GM18867 (cell line): Measurements from ENCODE around the gene HLA-DQB1.
"Not testable (repeated sequence)": the region's sequence is repeated elsewhere in the genome, so short reads cannot be mapped to it uniquely, and the experiment has no call there.

Experiments used
- ATAC-seq: cut with Tn5 transposase; IDR thresholded peaks from one replicate; pipeline ENCODE4 v1.9.1; 2021; ENCODE audit warnings: mild to moderate bottlenecking, moderate library complexity; ENCODE audit not compliant: unreplicated experiment

HLA-DQB1 gene

DNA sequence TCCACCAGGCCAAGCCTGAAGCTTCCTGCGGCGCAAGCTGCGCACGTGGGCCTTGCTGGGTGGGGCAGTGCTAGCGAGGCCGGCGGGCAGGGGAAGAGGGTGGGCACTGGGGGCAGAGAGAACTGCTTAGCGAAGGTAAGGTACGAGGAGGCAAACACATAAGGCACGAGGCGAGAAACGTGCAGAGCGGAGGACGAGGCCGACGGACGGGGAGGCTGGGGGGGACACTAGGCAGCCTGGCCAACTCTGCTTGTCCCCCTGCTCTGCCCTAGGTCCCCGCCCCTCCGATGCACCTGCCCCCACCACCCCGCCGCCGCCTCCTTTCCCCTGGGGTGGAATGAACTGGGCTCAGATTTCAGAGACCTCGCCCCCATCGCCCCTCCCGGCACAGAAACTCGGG is 2.1 kb downstream of the HLA-DQB1 start:
- no peak for ATAC-seq

DNA sequence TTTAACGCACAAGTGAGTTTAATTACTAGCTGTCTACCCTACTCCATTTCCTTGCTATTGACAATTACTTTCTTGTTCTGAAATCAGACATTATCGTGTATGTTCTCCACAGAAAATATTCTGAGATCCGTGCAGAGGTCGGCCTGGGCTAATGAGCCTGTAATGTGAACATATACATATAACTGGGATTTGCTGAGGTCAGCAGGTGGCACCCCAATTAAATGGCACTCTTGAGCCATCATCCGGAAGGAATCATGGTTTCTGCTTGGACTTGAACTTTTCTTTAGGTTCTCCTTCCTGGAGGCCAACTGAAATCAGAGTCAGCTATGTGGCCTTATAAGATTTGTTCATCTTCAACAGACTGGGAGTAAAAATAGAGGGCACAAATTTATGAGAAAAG is 3.6 kb downstream of the HLA-DQB1 start:
- no peak for ATAC-seq

DNA sequence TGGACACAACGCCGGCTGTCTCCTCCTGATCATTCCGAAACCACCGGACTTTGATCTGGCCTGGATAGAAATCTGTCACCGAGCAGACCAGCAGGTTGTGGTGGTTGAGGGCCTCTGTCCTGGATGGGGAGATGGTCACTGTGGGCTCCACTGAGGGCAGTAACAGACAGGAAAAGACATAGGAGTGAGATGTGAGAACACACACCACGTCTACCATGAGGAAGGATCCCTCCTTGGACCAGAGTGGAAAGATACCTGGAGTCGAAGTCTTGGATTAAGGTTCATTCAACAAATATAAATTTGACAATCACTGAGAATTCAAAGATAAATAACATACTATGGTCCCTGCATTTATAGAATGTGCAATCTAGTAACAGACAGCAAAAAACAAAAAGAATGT is 4.4 kb downstream of the HLA-DQB1 start:
- ATAC-seq, result no peak

DNA sequence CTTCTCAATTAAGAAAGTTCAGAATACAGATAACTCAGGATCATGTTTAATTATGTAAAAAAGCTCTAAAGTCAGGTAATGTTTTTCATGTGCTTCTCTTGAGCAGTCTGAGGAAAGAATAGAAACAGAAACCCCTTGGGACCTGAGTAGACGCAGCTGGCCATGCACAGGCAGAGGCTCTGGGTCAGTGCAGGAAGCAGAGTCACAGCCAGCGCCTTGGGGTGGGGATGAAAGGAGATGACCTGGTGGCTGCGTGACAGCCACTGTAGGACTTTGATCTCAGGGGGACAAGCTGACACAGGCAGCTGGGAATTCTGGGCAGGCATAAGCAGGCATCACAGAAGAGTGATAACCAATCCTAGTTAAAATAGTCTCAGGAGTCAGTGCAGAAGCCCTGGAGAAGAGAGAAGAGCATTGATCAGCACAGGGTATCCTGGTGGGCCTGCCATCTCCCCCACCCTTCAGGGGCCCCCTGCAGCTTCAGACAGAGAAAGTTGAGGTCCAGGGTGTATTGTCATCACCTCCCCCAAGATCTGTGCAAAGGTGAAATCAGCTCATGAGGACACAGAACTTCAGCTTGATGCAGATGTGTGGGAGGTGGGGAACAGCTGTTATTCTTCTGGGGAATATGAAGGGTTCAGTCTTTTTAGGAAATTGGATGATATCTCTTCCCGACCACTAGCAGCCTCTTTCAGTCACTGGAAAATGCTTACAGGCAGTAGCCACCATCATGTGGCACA is 6.4 kb downstream of the HLA-DQB1 start:
- ATAC-seq, result peak; percentile 49

DNA sequence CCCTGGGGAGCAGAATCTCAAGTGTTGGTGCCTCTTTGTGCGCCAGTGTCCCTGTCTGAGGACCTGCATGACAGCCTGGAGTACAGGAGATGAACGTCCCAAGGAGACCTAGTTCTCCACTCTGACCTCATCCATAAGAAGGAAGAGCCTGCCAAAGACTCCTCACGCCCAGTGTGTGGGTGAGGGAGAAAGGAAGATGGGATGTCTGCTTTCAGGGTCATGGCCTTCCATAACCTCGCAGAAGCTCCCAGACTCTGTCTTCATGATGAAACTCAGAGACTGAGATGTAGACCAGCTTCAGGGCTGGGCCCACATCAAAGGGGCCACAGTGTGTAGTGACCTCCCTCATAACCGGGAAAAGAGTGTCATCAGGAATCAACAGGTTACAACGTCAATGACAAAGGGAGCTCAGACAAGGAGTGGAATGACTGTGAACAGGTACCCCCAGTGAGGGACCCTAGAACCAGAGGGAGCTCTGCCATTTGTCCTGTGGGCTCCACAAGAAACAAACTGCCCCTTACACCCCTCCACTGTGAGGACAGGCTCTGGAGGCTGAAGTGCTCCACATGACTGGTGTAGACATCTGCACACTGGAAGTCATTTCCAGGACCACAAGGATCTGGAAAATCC is 8.1 kb downstream of the HLA-DQB1 start:
- no peak for ATAC-seq

DNA sequence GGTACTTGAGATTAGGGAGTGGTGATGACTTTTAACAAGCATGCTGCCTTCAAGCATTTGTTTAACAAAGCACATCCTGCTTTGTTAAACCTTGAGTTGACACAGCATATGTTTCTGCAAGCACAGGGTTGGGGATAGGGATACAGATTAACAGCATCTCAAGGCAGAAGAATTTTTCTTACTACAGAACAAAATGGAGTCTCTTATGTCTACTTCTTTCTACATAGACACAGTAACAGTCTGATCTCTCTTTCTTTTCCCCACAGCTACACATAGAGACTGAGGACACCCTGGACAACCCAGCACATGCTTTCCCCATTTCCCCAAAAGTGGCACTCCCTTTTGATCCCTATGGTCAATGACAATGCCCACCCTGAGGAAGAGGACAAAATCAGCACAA is 8.6 kb downstream of the HLA-DQB1 start:
- ATAC-seq, result not testable (repeated sequence)

DNA sequence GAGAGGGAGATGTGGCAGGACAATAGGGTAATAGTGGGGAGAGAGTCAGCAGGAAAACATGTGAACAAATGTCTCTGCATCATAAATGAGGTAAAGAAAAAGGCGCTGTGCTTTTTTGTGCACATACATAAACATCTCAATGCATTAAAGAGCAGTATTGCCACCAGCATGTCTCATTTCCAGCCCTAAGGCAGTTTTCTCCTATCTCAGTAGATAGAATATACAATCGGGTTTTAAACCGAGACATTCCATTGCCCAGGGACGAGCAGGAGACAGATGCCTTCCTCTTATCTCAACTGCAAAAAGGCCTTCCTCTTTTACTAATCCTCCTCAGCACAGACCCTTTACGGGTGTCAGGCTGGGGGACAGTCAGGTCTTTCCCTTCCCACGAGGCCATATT is 9.1 kb downstream of the HLA-DQB1 start:
- not testable (repeated sequence) for ATAC-seq

DNA sequence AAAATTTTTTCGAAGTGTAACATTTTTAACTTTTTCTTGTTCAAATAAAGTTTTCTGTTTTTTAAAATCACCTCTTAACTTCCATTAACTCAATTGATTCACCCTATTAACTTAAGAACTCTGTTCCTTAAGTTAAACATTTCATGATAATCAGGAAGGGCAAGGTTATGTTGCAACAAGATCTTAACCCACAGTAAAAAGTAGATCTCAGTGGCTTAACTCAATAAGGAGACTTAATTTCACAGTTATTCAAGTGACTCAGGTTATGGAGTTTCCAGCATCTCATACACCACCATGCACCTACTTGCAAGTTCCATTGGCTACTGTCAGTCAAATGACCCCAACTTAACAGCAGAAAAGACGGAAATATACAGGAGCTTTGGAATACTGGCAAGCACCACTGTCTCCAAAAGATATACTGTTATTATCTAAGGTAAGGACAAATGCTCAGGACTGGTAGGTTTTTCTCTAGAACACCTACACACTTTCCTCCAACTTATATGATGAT is 11.2 kb downstream of the HLA-DQB1 start:
- no peak for ATAC-seq

DNA sequence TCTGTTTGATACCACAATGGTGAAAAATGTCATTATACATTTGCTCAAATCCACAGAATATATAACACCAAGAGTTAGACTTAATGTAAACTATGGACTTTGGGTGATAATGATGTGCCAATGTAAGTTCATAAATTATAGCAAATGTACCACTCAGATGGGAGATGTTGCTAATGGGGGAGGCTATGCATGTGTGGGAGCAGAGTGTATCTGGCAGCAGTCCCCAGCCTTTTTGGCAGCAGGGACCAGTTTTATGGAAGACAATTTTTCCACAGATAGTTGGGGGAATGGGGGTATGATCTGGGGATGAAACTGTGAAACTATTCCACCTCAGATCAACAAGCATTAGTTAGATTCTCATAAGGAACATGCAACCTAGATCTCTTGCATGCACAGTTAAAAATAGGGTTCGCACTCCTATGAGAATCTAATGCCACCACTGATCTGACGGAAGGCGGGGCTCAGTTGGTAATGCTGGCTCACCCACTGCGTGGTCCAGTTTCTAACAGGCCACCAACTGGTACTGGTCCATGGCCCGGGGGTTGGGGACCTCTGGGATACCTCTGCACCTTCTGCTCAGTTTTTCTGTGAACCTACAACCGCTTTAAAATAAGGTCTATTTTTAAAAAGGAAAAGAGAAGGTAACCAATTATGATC is 21.3 kb downstream of the HLA-DQB1 start:
- ATAC-seq, result no peak

DNA sequence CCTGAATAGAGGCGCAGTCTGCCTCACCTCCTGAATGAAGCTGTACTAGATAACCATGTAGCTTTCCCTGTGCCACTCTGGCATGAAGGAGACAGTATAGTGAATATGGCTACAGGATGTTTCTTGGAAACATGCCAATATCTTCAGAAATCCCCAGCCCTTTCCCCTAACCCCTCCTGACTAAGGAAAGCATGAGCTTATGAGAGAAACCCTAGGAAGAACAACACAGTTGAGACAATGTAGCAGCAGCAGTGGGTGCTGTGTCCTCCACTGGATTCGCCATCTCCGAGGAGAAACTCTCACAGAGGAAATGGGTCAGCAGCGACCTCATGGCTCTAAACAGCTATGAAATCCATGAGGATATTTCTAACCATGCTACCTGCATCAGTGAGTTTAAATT is 22.6 kb downstream of the HLA-DQB1 start:
- no peak for ATAC-seq

DNA sequence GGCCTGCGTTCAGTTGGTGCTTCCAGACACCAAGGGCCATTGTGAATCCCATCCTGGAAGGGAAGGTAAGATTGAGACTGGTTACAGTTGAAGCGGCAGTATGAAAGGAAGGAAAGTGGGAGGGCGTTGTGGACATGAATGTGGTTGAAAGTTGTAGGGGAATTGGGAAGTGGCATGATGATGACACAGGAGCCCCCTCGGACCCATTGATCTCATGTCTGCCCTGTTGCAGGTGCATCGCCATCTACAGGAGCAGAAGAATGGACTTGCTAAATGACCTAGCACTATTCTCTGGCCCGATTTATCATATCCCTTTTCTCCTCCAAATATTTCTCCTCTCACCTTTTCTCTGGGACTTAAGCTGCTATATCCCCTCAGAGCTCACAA is 23.7 kb downstream of the HLA-DQB1 start:
- ATAC-seq, result no peak

DNA sequence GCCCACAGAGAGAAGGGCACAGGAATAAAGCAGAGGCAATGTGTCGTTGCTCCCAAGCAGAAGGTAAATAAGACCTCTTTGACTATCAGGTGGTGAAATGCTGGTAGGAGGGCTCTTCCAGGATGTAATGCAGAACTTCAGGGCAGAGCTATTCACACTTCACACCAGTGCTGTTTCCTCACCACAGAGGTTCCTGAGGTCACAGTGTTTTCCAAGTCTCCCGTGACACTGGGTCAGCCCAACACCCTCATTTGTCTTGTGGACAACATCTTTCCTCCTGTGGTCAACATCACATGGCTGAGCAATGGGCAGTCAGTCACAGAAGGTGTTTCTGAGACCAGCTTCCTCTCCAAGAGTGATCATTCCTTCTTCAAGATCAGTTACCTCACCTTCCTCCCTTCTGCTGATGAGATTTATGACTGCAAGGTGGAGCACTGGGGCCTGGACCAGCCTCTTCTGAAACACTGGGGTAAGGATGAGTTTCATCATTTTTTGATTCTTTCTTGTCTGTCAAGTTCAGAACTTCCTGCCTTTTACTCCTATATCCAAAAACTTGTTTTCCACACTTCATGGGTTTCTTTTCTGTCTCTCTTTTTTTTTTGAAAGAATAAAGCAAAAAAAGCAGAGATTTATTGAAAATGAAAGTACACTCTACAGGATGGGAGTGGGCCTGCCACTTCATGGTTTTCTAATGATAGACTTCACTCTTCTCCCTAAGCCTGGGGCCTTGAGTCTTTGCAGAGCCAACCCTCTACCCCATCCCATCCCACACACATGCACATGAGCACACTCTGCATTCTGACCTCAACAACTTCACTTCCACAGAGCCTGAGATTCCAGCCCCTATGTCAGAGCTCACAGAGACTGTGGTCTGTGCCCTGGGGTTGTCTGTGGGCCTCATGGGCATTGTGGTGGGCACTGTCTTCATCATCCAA is 24.4 kb downstream of the HLA-DQB1 start:
- ATAC-seq, result not testable (repeated sequence)

DNA sequence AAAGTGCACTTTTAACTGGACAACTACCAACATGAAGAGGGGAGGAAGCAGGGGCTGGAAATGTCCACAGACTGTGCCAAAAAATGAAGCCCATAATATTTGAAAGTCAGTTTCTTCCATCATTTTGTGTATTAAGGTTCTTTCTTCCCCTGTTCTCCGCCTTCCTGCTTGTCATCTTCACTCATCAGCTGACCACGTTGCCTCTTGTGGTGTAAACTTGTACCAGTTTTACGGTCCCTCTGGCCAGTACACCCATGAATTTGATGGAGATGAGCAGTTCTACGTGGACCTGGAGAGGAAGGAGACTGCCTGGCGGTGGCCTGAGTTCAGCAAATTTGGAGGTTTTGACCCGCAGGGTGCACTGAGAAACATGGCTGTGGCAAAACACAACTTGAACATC is 25.3 kb downstream of the HLA-DQB1 start:
- ATAC-seq, result no peak

DNA sequence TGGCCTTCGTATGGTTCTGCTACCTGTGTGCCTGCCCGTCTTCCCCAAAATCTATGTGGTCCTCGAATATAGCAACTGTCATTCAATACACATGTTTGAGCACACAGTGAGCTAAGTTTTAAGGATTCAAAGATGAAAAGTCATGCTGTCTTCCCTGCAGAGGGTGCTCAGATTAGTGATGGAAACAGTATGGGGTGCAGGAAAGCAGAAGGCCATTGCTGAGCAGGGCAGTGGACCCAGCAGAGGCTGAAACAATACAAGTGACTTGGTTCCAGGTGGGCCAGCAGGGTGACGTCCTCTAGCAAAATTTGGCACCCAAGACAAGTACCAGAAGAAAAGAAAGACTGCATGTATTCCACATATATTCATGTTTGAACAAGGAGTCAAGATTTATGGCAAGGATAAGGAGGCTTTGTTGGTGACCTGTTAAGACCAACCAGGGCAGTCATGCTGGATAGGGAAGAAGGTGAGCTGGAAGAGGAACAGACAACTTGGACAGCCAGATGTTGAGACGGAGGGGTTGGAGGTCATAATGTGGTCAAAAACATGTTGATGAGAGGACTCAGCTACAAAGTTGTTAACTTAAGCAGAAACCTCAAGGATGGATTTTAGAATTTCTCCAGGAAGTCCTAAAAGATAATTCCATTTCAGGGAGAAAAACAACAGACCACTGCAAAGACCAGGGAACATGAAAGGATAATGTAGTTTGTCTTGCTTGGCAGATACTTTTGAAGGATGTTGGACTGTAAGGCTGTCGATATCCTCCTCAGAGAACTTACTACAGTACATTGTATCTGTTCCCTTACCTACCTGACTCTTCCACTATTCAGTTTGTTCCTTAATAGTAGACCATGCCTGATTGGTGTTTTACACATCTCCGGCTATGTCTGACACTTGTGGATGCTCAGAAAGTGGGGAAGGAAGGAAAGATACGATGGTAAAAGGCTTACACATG is 26.7 kb downstream of the HLA-DQB1 start:
- no peak for ATAC-seq

DNA sequence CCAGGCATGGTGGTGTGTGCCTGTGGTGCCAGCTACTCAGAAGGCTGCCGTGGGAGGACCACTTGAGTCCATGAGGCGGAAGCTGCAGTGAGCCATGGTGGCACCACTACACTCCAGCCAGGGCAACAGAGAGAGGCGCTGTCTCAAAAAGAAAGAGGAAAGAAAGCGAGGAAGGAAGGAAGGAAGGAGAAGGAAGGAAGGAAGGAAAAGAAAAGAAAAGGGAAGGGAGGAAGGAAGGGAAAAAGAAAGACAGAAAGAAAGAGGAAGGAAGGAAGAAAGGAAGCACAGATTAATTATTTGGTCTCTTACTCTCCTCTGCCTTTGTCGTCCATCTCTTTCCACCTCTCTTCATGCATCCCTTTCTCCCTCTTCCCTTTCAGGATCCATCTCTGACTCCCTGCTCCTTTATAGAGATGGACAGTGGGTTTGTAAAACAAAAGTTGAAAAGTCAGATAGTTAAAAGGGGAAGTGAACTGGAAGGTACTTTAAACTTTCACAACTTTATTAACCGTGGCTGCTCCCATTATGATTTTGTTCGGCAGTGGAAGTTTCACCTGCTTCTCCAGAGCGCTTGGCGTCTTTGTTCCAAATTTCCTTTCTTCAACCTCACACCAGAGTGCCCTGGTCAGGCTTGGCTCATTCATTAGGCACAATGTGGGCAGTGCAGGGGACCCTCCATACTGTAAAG is 27.8 kb downstream of the HLA-DQB1 start:
- no peak for ATAC-seq

DNA sequence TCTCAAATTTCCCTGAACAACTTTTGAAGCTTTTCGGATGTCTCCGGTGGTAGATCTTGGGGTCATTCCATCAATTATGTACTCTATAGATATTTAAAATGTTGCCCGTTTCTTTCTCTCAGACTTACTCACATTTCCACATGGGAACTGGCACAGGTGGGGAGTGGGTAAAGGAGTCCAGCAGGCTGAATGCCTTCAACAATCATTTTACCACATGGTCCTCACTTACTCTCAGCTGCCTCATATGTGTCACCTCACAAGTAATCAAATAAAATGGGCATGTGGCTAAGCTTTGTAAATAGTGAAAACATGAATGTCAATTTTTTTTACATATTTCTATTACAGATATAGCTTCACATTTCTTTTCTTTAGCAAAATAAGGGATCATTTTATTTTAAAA is 28.6 kb downstream of the HLA-DQB1 start:
- ATAC-seq, result no peak

DNA sequence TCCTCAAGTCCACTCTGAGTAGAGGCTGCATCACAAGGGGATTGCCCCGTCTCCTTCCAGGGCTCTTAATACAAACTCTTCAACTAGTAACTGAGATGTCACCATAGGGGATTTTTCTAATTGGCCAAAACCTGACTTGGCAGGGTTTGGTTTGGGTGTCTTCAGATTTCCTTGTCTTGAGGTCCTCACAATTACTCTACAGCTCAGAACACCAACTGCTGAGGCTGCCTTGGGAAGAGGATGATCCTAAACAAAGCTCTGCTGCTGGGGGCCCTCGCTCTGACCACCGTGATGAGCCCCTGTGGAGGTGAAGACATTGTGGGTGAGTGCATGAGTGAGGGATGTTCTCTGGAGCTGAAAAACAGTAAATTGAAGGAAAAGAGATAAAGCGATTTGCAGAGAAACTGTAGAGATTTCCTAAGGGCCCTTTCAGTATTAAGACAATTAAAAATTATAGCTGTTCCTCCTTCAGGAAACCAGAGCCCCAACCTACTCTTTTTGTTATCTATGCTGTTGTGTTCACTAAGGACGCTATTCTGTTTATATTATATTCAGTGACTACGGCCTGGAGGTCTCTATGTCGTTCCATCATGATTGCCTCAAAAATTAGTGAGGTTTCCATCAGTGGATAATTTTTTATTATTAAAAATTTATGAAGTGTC is 29.1 kb downstream of the HLA-DQB1 start, which contains the start of gene HLA-DQA1:
TSS of gene HLA-DQA1 (plus strand) at position 188 of the 662 bp plus-strand sequence. CDS start at position 241, 53 bp downstream.
- peak; percentile 71 for ATAC-seq

DNA sequence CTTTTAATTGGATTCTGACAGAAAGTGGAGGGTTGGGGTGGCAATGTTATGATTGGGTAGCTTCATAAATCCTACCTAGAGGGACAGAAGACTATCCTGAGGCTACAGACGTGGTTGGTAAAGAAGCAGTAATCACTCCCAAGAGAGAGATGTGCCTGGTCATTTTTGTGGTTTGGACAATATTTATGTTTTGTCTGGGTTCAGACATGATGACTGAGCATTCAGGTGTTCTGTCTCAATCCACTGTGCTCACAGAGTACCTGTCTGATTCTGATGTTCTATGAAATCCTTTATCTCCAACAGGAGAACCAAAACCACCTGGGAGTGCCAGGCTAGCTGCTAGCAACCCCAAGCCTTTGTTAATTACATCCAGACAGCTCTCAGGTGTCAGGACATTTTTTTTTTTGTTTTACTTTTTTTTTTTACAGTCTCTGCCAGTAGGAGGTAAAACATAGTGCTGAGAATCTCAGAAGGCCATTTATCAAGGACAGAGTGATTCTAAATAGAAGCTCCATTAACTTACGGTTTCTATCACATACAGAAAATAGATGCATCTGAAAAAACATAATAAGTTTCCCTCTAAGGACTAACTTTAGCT is 30.8 kb downstream of the HLA-DQB1 start:
- ATAC-seq, result no peak
